IPS-NIHi7 (cell line): ENCODE measurements around the gene AIG1.

Experiments
- DNase-seq: peaks from one replicate; pipeline ENCODE4 v3.0.0; 2012; ENCODE audit warnings: mixed read lengths; ENCODE audit errors: extremely low spot score

Gene AIG1

DNA sequence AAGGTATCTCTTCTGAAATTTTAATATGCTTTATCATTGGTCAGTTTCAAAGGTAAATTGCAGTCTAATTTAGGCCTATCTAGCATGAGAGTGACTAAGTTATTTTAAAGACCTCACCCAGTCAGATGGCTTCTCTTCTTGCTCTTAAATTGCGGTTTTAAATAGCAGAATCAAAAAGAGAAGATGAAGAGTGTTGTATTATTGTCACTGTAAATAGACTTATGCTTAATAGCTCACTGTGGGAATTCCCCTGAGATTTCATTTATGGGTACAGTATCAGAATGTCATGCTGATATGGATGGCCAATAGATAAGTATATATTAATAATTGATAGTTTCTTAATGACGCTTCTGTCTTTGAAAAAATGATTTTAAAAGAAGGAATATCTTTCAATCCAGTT lies 35.7 kb downstream of the AIG1 start:
- DNase-seq: no peak

DNA sequence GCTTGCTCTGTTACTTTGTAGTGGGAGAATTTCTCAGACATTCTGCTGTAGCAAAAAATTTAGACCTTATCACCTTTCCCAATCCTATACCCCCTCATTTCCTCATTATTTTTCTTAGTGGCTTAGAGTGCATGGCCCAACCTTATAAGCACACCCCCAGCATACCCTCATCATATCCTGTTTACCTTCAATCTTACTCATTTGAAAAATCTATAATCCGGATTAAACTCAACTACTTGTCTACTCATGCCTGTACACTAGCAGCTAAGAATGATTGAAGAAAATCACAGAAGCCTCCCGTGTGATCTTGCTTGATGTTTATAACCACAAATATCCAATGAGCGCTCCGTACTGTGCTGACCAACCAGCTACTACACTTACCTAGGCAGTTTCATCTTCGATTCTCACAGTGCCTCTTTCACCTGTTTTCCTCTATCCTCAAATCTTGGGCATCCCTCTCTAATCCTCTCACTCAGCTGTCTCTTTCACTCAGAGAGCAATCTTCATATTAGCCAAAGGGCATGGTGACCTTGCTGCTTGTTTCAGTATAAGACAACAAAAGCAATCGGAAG lies 36.6 kb downstream of the AIG1 start:
- no peak for DNase-seq

DNA sequence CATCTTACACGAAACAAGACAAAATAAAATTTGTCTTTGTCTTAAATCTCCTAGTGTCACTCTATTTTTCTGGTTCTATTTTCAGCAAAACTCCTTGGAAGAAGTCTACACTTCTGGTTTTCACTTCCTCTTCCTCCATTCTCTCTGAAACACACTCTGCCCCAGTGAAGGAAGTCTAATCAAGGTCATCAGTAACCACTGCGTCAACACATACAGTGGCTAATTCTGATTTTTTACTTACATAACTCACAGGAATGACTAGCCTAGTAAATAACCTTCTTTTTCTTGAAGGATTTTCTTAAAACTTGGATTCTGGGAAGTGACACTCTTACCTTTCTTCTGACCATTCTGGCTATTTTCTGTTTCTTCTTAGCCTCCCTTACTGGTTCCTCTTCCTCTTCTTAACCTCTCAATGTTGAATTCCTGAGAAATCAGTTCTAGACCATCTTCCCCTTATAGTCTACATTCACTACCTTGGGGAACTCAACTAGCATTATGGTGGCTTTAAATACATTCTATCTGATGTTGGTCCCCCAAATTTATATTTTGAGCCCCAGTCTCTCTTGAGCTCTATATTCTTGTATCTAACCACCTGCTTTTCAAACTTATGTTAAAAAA lies 37.5 kb downstream of the AIG1 start:
- DNase-seq: no peak

DNA sequence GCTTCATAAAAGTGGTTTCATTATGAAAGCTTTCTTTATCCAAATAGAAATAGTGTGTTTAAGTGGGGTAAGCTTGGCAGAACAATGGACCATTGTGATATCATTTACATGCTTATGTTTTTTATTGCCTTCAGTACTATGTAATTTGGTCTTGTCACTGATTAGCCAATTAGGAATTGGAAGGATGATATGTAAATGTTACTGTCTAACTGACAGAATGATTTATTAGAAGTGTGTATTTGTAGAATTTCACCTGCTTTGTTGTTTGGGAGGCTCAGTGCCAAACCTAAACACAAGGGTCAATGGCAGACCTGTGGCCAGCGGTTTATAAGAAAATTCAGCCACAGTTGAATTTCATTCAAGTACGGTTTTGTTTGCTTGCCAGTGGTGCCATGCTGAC lies 39.0 kb downstream of the AIG1 start:
- no peak for DNase-seq

DNA sequence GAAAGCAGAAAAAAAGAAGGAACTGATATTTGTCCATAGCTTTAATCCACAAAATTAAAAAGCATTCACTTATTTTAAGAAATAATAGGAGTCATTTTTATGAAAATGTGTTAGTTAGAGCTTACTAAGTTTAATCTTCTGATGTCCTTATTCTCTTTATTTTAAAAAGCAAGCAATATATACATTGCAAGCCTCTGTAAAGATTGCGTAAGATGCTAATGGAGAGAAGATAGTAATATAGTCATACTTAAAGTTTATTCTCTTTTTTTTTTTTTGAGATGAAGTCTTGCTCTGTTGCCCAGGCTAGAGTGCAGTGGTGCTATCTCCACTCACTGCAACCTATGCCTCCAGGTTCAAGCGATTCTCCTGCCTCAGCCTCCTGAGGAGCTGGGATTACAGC lies 39.7 kb downstream of the AIG1 start:
- DNase-seq: no peak

DNA sequence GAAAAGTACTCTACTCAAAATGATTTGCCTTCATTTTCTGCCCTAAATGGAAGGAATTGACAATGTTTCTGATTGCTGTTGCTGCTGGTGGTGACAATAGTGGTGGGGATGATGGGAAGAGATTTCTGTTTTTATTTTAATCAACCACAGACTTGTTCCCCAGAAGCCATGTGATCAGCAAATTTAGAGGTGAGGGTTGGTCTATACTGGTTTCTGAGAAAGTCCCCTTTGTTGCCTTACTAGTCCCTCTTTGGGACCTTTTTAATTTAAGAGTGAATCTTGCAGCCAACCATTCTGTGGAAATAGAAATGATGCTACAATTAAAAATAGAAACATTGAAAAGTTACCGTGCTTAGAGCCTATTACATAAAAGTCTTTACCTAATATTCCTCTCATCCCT lies 43.2 kb downstream of the AIG1 start:
- DNase-seq: no peak

DNA sequence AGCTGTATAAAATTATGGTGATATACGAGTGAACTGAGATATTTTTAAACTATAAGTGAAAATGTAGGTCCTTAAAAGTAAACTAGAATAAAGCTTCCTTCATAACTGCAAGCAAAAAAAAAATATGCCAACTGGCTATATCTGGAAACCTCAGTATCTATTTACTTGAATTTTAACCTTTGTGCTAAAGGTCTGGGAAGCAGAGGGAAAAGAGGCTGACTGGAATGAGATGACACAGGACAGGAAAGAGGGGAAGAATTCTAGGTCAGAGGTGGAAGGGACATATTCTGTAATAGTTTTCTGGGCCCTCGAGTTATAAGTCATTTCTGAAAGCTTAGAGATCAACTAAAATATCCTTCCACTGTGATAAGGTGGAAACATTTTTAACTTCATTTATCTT lies 46.8 kb downstream of the AIG1 start:
- DNase-seq: no peak

DNA sequence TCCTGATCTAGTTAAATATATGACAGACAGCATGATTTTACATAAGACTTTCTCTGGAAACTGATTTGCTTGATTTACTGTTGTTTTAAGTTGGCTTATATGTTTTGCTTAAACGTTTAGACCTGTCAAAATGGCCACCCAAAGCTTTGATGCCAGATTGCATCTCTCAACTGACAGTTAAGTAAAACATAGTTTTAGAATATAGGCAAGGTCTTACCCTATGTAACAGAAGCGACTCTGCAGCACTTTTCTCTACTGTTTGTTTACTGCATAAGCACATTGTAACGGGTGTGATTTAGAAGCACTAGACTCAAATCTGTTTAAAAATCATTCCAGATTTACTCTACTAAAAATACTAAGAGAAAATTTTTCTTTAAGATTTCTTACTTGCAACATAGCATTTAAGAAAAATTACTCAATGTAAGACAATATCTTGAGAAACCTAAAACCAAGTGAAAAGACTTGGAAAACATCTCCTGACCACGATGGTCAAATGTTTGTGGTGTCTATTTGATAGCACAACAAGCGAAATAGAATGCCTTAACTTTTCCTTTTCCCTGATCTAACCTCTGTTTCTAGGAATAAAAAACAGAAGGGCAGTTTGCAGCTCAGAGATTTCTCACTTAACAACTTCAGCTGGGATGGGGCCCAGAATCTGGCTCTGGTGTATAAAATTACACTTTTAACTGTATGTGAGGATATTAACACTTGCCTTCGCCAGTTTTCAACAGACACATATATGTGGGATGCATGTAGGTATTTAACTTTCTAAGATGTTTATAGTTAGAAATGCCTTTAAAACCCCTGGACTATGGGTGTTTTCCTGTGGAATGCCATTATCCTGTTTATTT lies 47.4 kb downstream of the AIG1 start:
- no peak for DNase-seq

DNA sequence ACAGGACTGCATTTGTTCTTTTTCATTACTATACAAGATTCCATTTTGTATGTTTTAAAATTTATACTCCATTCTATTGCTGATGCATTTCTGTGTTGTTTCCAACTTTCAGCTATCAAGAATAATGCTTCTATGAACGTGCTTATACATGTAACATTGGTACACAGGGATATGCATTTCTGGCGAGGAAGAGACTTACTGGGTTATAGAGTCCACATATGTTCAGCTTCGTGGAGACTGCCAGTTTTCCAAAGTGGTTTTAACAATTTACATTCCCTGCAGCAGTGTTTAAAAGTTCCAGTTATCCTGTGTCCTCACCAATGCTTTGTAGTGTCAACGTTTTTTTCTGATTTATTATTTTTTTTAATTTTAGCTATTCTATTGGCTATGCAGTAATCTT lies 48.5 kb downstream of the AIG1 start:
- DNase-seq: no peak

DNA sequence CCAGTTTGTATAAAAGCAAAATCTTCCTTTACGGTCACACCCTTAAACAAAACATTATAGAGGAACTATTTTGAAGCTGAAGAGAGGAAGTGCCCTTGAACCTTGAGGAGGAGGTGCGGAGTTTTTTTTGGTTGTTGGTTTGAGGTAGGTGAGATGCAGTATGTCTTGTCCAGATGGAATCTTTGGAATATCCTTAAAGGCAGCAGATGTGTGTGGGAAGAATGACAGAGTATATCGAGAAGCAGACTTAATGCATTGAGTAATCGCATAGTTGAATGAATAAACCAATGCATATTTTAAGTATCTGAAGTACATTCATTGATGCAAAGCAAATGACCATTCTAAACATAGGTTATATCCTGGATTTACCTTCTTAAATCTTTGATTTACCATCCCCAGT lies 49.9 kb downstream of the AIG1 start:
- no peak for DNase-seq

DNA sequence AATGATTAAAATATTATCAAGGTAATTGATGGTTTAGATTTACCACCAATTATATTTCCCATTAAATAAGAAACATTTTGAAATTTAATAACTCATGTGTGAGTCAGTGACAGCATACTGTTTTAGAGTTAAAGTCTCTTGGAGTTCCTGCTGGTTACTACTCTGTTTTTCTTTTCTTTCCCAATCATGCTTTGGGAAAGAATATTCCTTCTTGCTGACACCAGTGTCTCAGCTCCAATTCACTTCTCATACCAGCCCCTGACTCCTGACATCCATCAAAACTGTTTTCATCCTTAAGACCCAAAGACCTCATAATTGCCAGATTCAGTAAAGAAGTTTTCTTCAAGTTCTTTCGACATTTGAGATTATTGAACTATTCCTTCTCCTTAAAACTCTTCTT lies 50.3 kb downstream of the AIG1 start:
- DNase-seq: no peak

DNA sequence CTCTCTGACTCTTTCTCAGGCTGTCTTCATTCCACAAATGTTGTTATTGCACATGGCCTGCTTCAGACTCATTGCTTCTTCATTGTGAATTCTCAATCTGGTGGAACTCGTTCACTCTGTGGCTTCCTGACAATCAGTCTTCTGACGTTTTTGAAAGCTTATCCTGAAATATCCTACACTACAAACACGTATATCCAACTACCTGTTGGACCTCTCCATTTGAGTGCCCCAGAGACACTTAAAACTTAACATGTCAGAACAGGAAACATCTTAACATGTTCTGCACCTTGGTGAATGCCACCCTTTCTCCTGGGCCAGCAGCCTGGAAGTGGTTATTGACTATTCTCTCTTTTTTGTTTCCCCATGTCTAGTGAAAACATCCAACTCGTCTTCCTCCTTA lies 50.8 kb downstream of the AIG1 start:
- no peak for DNase-seq

DNA sequence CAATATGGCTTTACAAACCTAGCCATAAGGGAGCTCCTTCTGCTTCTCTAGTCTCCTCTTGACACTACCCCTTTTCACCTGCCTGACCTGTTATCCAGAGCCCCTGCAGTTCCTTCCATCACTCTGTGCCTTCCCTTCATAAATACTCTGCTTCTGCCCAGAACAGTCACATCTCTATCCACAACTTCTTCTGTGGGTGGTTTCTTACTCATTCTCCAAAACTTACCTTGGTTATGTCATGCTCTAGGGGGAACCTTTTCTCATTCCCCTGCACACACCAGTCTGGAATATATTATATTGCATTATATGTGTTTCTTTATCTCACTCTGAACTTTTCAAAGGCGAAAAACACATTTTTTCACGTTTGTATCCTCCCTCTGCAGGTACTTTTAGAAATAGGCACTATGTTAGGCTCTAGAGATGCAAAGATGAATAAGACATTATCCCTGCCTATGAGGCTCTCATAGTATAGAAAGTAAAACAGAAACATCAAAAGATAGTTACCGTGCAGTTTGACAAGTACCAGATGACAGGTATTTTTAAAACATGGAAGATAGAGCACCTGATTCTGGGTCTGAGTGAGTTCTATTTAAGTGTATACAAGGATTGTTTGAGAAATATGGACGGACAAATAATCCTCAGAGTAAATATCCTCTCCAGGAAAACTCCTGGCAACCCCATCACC lies 51.5 kb downstream of the AIG1 start:
- no peak for DNase-seq

DNA sequence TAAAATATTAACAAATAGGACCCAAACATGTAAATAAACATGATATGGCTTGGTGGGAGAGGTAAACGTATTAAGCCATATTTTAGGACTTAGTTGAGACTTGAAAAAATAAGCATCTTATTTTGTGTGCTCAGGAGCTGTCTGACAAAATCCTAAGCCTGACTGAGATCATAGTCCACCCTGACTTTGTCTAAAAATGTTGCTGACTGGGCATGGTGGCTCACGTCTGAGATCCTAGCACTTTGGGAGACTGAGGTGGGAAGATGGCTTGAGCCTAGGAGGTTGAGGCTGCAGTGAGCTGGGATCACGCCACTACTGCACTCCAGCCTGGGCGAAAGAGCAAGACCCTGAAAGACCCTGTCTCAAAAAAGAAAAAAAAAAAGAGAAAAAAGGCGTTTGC lies 52.1 kb downstream of the AIG1 start:
- DNase-seq: no peak

DNA sequence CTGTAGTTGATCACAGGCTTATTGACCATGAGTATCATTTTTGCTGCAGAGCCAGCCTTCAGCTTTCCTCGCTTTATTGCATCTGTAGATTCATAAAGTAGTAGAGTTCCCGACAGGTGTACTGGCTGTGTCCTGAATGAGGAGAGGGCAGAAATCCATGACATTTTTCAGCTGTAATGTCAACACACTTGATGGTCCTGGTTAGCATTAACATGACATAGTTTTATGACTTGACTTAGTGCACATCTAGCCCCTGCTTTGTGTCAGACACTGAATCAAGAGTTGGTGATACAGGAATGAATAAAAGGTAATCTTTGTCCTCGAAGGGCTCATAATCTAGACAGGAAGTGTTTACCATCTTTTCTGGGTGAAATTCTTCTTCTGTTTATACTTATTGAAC lies 55.0 kb downstream of the AIG1 start:
- no peak for DNase-seq

DNA sequence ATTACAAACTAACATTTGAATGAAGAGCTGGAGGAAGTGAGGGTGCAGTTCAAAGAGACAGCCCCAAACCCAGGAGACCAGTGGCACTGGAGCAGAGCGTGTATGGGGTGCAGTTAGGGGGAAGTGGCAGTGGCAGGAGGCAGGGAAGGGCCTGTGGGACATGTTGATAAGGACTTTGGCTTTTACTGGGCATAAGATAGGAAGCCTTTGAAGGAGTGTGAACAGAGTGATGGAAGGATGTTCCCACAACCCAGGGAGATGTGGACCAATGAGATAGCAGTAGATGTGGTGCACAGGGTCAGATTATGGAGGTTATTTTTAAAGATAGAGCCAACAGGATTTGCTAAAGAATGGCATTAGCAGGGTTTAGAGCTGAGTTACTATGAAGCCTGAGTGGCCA lies 56.4 kb downstream of the AIG1 start:
- DNase-seq: no peak

DNA sequence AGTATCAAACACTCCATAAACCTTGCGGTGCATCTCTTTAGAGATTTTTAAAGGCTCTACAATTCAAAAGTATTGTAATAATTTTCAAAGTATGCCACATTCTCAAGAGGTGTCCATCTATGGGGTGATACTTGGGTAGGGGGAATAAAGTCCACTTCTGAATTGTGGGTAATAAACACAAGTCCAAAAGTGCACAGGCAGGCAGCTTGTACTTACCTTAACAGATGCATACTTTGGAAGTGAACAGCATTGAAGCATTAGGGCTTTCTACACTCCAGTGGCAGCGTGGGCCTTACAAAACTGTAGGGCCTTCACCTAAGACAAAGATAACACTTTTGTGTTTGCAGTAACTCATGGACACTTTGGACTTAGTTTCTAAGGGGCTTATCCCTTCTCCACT lies 58.6 kb downstream of the AIG1 start:
- DNase-seq: no peak

DNA sequence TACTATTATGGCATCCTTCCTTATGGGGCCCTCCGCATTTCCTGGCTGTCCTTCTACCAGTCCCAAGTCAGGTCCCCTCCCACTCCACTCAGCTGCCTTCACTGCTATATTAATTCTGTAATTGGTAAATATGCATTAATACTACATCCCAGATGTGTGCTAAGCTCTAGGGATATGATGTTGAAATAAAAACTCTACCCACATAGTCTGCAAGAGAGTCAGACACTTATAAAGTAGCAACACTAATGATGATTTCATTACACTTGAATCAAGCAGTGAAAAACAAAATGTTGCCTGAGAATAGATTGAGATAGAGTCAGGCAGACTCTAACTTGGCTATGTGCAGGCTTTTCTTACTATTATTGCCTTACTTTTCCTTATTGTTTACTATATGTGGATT lies 62.4 kb downstream of the AIG1 start:
- no peak for DNase-seq

DNA sequence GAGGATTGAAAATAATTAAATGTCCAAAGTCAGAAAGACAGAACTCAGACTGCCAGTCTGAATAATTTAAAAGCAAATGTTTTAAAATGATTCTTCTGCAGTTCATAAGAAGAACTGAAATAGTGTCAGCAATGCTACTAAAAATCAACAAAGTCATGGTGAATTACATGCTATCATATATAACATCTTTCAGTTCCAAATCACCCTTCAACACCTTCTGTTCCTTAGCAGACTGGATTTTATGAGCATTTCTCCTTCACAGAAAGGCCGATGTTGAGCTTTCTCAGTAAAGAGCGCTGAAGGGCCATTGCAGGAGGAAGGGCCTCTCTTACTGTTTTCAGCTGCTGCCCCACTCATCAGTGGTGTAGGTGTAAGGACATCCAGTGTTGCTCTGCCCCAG lies 63.3 kb downstream of the AIG1 start:
- DNase-seq: no peak

DNA sequence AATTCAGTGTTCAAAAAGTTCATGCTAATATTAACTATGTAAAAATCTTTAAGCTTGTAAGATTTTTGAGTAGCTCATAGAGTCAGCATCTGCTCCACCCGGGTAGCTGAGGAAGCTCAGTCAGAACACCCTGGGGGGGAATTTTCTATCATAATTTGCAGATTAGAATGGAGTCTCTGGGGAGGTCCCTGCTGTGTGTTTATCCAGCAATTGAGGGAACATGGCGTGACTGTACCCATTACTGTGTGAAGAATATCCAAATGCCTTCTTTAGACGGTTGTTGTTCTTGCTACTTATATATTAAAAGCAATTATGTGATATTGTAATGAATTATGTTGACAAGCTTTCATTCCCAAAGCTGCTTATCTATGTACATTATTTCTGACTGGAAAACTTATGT lies 64.8 kb downstream of the AIG1 start:
- DNase-seq: no peak

DNA sequence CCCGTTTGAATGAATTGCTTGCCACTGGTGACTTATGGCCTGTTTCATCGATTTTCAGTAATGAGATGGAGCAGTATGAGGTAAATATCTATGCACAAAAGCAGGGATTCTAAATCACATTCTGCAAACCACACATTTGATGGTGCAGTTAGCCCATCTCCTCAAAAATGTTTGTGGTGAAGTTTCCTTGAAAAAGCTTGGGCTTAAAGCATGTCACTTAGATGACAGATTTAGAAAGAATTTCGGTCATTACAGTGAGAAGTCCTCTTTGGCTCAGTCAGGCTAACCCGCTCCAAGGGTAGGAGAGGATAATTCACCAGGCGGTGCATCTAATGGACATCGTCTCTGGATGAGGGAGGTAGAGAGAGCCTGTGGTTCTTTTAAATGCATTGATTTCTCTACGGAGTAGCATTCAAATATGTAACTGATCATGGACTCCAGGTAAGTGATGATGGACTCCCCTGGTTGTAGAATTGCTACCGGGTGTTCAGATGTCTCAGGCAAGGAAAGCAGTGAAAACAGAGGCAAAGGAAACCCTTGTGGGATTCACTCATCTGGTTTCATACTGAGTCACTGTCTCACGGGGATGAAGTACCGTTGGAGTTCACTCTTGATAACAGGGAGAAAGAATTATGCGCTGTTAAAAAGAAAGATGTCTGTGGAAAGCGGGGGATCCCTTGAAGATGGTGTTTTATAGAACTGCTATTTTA lies 65.3 kb downstream of the AIG1 start:
- no peak for DNase-seq

DNA sequence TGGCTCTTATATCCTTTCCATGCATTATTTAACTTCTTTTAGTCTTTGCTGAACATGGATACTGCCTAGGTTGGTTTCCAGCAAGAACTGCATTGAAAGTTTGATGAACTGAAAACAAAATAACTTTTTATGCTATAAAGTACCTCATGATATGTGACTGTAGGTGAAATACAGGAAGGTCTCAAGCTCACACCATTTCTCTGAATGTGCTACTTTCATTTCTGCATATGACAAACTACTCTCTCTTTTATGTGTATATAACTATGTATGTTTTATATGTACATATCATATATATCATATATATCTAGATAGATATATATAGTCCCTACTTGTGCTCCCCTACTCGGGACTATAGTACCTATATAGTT lies 65.9 kb downstream of the AIG1 start:
- no peak for DNase-seq
